CD8-positive, alpha-beta memory T cell (primary cell): ENCODE measurements around the gene ICA1L. TPM values are rescaled to one million over a fixed set of nuclear protein-coding genes. Genes with fewer than 3 reads are reported as not detected.

Experiments used
- CTCF ChIA-PET: fragments of 350-600 bp; sonication (Branson Sonifier 250); formaldehyde crosslinking; loops from one replicate; lab custom pipeline; 2021; ENCODE audit warnings: antibody characterized with exemption; lab: Charles Lee
- POLR2A ChIA-PET: fragments of 350-600 bp; sonication (Branson Sonifier 250); formaldehyde crosslinking; loops from one replicate; lab custom pipeline; 2021; ENCODE audit warnings: antibody characterized with exemption; lab: Charles Lee
- DNase-seq, 5 donors: peaks; one replicate each; pipeline versions ENCODE4 v3.0.0 to v3.0.0-alpha.2; 2020 to 2022; ENCODE audit warnings: mixed read lengths in 1 of 5
- H3K27ac ChIP-seq: one replicate; pipeline ENCODE4 v1.7.0; 2013; ENCODE audit warnings: low read depth, mild to moderate bottlenecking, low read length, moderate library complexity
- H3K27me3 ChIP-seq: 2 replicates; pipeline ENCODE4 v1.7.0; 2013; ENCODE audit warnings: low read length, mild to moderate bottlenecking; ENCODE audit not compliant: insufficient read depth, poor library complexity, severe bottlenecking
- H3K36me3 ChIP-seq: 2 replicates; pipeline ENCODE4 v1.7.0; 2013; ENCODE audit warnings: mild to moderate bottlenecking, low read length, moderate library complexity; ENCODE audit not compliant: insufficient read depth
- H3K4me1 ChIP-seq: 2 replicates; pipeline ENCODE4 v1.7.0; 2013; ENCODE audit warnings: mild to moderate bottlenecking, low read length, moderate library complexity; ENCODE audit not compliant: insufficient read depth
- H3K4me3 ChIP-seq: 2 replicates; pipeline ENCODE4 v1.7.0; 2013; ENCODE audit warnings: mild to moderate bottlenecking, low read length
- H3K9me3 ChIP-seq: 2 replicates; pipeline ENCODE4 v1.7.0; 2013; ENCODE audit warnings: mild to moderate bottlenecking, low read length
- H3K27ac Mint-ChIP-seq, 8 donors: one replicate each; pipeline ENCODE4 v1.8.0; 2020 to 2021; ENCODE audit warnings: mixed read lengths in 8 of 8, mild to moderate bottlenecking in 6 of 8, inconsistent platforms in 3 of 8, moderate library complexity in 3 of 8
- H3K27me3 Mint-ChIP-seq, 2 donors: one replicate each; pipeline ENCODE4 v1.8.0; 2020 to 2021; ENCODE audit warnings: mixed read lengths in 2 of 2, mild to moderate bottlenecking in 1 of 2, moderate library complexity in 1 of 2
- H3K36me3 Mint-ChIP-seq, 3 donors: one replicate each; pipeline ENCODE4 v1.8.0; 2020 to 2021; ENCODE audit warnings: mixed read lengths in 3 of 3, inconsistent platforms in 1 of 3, mild to moderate bottlenecking in 1 of 3
- H3K4me1 Mint-ChIP-seq, 3 donors: one replicate each; pipeline ENCODE4 v1.8.0; 2020 to 2021; ENCODE audit warnings: mixed read lengths in 3 of 3, inconsistent platforms in 1 of 3, mild to moderate bottlenecking in 1 of 3
- H3K4me3 Mint-ChIP-seq, 7 donors: one replicate each; pipeline ENCODE4 v1.8.0; 2020 to 2021; ENCODE audit warnings: mixed read lengths in 7 of 7, mild to moderate bottlenecking in 6 of 7, moderate library complexity in 4 of 7, inconsistent platforms in 2 of 7
- H3K9me3 Mint-ChIP-seq, 5 donors: one replicate each; pipeline ENCODE4 v1.8.0; 2020 to 2022; ENCODE audit warnings: mixed read lengths in 5 of 5, mild to moderate bottlenecking in 3 of 5, moderate library complexity in 2 of 5, inconsistent platforms in 1 of 5
- polyA plus RNA-seq: library from polyadenylated mRNA; unstranded; fragments of 300-500 nt; fragmentation: Illumina TruSeq; gene quantifications from one replicate; pipeline ENCODE4 v1.2.3, GENCODE V29; 2021
- total RNA-seq, 2 experiments: library from RNA; stranded (reverse); gene quantifications; one replicate each; pipeline ENCODE4 v1.2.3, GENCODE V29; 2021

Gene ICA1L
- total and polyA plus RNA-seq, 3 experiments from 2014 or later = 2.3 to 4.7 (median 4.6) TPM

GRCh38 chr2:202790676-202791075 is 80.9 kb downstream of the ICA1L start:
- H3K4me3 Mint-ChIP-seq = no peak overlapping the region
- peaks cover 5% of the 10 kb centered on the region for H3K36me3 ChIP-seq
- no peaks in the 10 kb centered on the region for H3K9me3 ChIP-seq
- H3K27me3 Mint-ChIP-seq = no peaks in the 10 kb centered on the region
- H3K4me1 Mint-ChIP-seq = no peaks in the 10 kb centered on the region
- H3K4me1 ChIP-seq = no peaks in the 10 kb centered on the region
- peak overlapping the region in 1 of 8 donors; percentile 7 for H3K27ac Mint-ChIP-seq
- ChIA-PET CTCF (interaction anchor here (1.2 kb wide), 1 partner anchor 200 kb away, joined by 3 read pairs; no protein-coding TSS in a partner anchor), POLR2A (no interaction called here)
- H3K27ac ChIP-seq = no peak overlapping the region
- H3K36me3 Mint-ChIP-seq = peaks cover 6 to 32% (median 24%) of the 10 kb centered on the region in 3 donors
- no peak for DNase-seq
- H3K27me3 ChIP-seq = no peaks in the 10 kb centered on the region
- H3K4me3 ChIP-seq = no peak overlapping the region
- no peaks in the 10 kb centered on the region for H3K9me3 Mint-ChIP-seq

DNA sequence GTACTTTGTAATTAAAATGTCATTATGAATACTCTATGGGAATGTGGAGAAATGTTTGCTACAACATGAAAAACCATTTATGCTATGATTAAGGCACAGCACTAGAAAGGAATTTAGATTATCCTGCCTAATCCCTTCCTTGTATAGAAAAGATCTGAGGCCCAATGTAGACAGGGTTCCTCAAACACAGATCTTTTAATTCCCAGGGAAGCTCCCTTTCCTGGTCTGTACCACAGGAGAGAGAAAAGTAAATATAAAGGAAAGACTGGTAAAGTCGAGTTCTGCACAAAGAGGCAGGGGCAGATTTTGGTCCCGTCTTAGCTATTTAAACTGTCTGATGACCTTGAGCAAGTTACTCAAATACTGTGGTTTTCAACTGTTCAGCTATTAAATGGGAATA is 84.7 kb downstream of the ICA1L start:
- no peaks in the 10 kb centered on the region for H3K27me3 ChIP-seq
- POLR2A ChIA-PET = no interaction called here
- H3K9me3 Mint-ChIP-seq = no peaks in the 10 kb centered on the region
- no peak overlapping the region for H3K27ac Mint-ChIP-seq
- CTCF ChIA-PET = no interaction called here
- peaks cover 5% of the 10 kb centered on the region for H3K36me3 ChIP-seq
- no peaks in the 10 kb centered on the region for H3K4me1 ChIP-seq
- no peak overlapping the region for H3K4me3 Mint-ChIP-seq
- no peaks in the 10 kb centered on the region for H3K9me3 ChIP-seq
- no peak overlapping the region for H3K4me3 ChIP-seq
- H3K27ac ChIP-seq = no peak overlapping the region
- no peaks in the 10 kb centered on the region for H3K4me1 Mint-ChIP-seq
- H3K27me3 Mint-ChIP-seq = no peaks in the 10 kb centered on the region
- no peak for DNase-seq
- peaks cover 9 to 50% (median 33%) of the 10 kb centered on the region in 3 donors for H3K36me3 Mint-ChIP-seq

DNA sequence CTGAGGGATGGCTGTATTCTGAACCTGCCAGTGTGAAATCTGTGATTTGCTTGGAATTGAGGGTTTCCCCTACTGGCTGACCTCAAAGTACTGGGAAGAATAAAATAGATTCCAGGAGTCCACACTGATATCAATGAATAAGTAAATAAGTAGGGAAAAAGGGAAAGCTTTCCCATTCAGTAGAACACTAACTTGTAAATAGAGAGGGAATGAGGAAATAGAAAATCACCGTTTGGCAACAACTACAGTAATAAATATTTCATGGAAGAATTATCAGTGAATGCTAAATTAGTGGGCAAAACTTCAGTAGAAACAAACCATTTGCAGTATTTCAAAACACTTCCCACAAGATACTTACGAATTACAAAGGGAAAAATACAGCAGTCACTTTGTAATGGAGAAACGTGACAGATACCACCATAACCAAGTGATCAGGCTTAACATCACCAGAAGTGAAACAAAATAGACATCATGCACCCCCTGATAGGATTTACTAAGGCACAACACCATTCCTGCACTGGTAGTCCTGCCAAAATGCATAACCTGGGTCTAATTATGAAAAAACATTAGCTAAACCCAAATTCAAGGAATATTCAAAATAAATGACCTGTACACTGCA is 88.5 kb downstream of the ICA1L start:
- Histone ChIP-seq H3K4me3 (no peak overlapping the region), H3K36me3 (peaks cover 11% of the 10 kb centered on the region), H3K4me1 (no peaks in the 10 kb centered on the region), H3K27ac (no peak overlapping the region), H3K9me3 (no peaks in the 10 kb centered on the region), H3K27me3 (no peaks in the 10 kb centered on the region)
- Mint-ChIP-seq H3K27ac (no peak overlapping the region), H3K4me1 (no peaks in the 10 kb centered on the region), H3K9me3 (no peaks in the 10 kb centered on the region), H3K36me3 (peaks cover 22 to 67% (median 23%) of the 10 kb centered on the region in 3 donors), H3K4me3 (no peak overlapping the region), H3K27me3 (no peaks in the 10 kb centered on the region)
- no peak for DNase-seq
- ChIA-PET CTCF (no interaction called here), POLR2A (no interaction called here)

DNA sequence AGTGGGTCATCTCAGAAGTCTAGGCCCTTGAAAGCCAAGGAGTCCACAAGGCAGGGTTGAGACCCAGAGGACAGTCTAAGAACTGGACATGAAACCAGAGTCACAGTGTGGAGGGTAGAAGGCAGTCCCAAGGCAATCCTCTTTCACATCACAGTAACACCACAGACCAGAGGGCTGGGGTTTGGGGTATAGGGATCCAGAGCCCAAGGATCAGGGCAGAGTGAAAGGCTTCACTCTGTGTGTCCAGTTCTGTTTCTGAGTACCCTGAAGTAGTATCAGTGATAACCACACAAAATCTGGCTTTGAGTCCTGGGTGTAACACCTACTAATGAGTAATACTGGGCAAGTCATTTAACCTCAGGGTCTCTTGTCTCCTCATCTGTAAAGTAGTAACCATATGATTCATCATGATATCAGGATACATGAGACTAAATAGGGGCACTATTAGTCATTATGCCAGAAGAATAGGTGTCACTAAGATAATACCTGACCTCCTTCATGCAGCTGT is 91.0 kb downstream of the ICA1L start:
- H3K4me1 Mint-ChIP-seq = no peaks in the 10 kb centered on the region

GRCh38 chr2:202778217-202778616 is 93.3 kb downstream of the ICA1L start:
- ChIA-PET CTCF (no interaction called here), POLR2A (no interaction called here)
- H3K27ac Mint-ChIP-seq = no peak overlapping the region
- H3K36me3 ChIP-seq = peaks cover 14% of the 10 kb centered on the region
- no peak overlapping the region for H3K4me3 Mint-ChIP-seq
- no peaks in the 10 kb centered on the region for H3K9me3 Mint-ChIP-seq
- peaks cover 19 to 79% (median 26%) of the 10 kb centered on the region in 3 donors for H3K36me3 Mint-ChIP-seq
- H3K4me3 ChIP-seq = no peak overlapping the region
- DNase-seq = no peak
- H3K9me3 ChIP-seq = no peaks in the 10 kb centered on the region
- no peaks in the 10 kb centered on the region for H3K4me1 ChIP-seq
- no peaks in the 10 kb centered on the region for H3K27me3 Mint-ChIP-seq
- H3K27ac ChIP-seq = no peak overlapping the region
- H3K4me1 Mint-ChIP-seq = no peaks in the 10 kb centered on the region
- H3K27me3 ChIP-seq = no peaks in the 10 kb centered on the region

More for the DNA sequence above, 91.0 kb downstream of the ICA1L start:
- no peak overlapping the region for H3K4me3 ChIP-seq
- CTCF ChIA-PET = no interaction called here
- H3K4me1 ChIP-seq = no peaks in the 10 kb centered on the region
- peak overlapping the region in 1 of 8 donors; percentile 38 for H3K27ac Mint-ChIP-seq
- DNase-seq = no peak
- H3K9me3 ChIP-seq = no peaks in the 10 kb centered on the region
- H3K27me3 Mint-ChIP-seq = no peaks in the 10 kb centered on the region
- no peaks in the 10 kb centered on the region for H3K9me3 Mint-ChIP-seq
- H3K27ac ChIP-seq = no peak overlapping the region
- POLR2A ChIA-PET = no interaction called here
- H3K36me3 Mint-ChIP-seq = peaks cover 11 to 69% (median 20%) of the 10 kb centered on the region in 3 donors
- peaks cover 8% of the 10 kb centered on the region for H3K36me3 ChIP-seq
- H3K4me3 Mint-ChIP-seq = no peak overlapping the region
- H3K27me3 ChIP-seq = no peaks in the 10 kb centered on the region

DNA sequence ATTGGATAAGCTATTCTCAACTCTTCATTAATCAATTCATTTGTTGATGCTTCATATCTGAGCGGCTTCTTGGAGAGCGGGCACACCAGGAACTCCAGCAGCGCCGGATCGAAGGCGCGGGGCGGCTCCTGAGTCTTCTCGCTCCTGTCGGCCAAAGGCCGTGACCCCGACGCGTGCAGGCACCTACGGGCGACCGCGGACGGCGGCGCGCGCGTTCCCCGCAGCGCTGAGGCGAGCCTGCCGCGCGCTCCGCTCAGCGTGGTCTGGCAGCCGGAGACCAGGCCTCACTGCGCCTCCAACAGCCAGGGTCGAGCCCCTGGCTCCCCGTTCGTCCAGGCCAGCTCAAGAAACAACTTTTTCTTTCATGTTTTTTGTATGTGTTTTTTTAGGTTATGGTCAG is 97.5 kb downstream of the ICA1L start:
- H3K27me3 Mint-ChIP-seq = no peaks in the 10 kb centered on the region
- ChIA-PET CTCF (no interaction called here), POLR2A (no interaction called here)
- no peak overlapping the region for H3K27ac Mint-ChIP-seq
- Histone ChIP-seq H3K36me3 (peaks cover 10% of the 10 kb centered on the region), H3K9me3 (no peaks in the 10 kb centered on the region), H3K27me3 (no peaks in the 10 kb centered on the region), H3K4me1 (no peaks in the 10 kb centered on the region), H3K4me3 (no peak overlapping the region), H3K27ac (no peak overlapping the region)
- peaks cover 27 to 76% (median 27%) of the 10 kb centered on the region in 3 donors for H3K36me3 Mint-ChIP-seq
- no peak overlapping the region for H3K4me3 Mint-ChIP-seq
- DNase-seq = no peak
- no peaks in the 10 kb centered on the region for H3K4me1 Mint-ChIP-seq
- H3K9me3 Mint-ChIP-seq = no peaks in the 10 kb centered on the region

- DNase-seq = no peak
- H3K27me3 ChIP-seq = no peaks in the 10 kb centered on the region
- Mint-ChIP-seq H3K36me3 (peaks cover 20 to 69% (median 26%) of the 10 kb centered on the region in 3 donors), H3K27me3 (no peaks in the 10 kb centered on the region), H3K4me3 (no peak overlapping the region), H3K27ac (no peak overlapping the region), H3K9me3 (no peaks in the 10 kb centered on the region), H3K4me1 (no peaks in the 10 kb centered on the region)
- no peaks in the 10 kb centered on the region for H3K9me3 ChIP-seq
- no peaks in the 10 kb centered on the region for H3K4me1 ChIP-seq
- ChIA-PET POLR2A (no interaction called here), CTCF (no interaction called here)
- H3K36me3 ChIP-seq = peaks cover 10% of the 10 kb centered on the region
- H3K27ac ChIP-seq = no peak overlapping the region
- H3K4me3 ChIP-seq = no peak overlapping the region
These were observed 98.1 kb downstream of the ICA1L start for GRCh38 chr2:202773301-202773973.

GRCh38 chr2:202771741-202772460 is 99.7 kb downstream of the ICA1L start:
- ChIA-PET POLR2A (no interaction called here), CTCF (no interaction called here)

More at GRCh38 chr2:202771741-202772460, 99.7 kb downstream of the ICA1L start:
- Histone ChIP-seq H3K27ac (no peak overlapping the region), H3K4me3 (no peak overlapping the region), H3K36me3 (peaks cover 10% of the 10 kb centered on the region), H3K9me3 (no peaks in the 10 kb centered on the region), H3K27me3 (no peaks in the 10 kb centered on the region), H3K4me1 (no peaks in the 10 kb centered on the region)
- Mint-ChIP-seq H3K9me3 (no peaks in the 10 kb centered on the region), H3K27me3 (no peaks in the 10 kb centered on the region), H3K4me1 (peaks cover 0 to 4% (median 3%) of the 10 kb centered on the region in 3 donors), H3K36me3 (peaks cover 17 to 64% (median 26%) of the 10 kb centered on the region in 3 donors), H3K27ac (peak overlapping the region in 1 of 8 donors; percentile 10), H3K4me3 (no peak overlapping the region)
- no peak for DNase-seq
